ENCODE results near the gene IMMT. TPM values are rescaled to one million over a fixed set of nuclear protein-coding genes. Genes with fewer than 3 reads are reported as not detected.

Gene IMMT
- total and polyA plus RNA-seq, 2 experiments from 2014 or later: 71.0 to 96.7 TPM

DNA sequence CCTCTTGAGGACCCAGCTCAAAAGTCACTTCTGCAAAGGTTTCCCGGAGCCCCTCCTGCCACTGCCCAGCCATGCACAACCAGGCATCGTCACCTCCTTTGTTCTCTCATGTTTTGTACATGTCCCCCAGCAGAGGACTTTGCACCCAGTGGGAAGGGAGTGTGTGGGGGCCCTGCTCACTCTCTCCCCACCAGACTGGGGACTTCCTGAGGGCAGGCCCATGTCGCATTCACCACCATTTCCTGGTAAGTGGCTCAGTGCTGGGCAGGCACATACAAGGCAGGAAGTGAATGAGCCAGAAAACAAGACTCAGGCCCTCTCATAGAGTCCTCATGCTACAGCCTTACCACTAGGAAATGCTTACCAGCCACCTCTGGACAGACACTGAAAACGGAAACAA is 22.9 kb upstream of the IMMT start:
- peaks cover 9% of the 10 kb centered on the region; the same call in 2 of the 3 replicates for H3K36me3 Mint-ChIP-seq (ENCODE audit: low read depth)
- peaks cover 11% of the 10 kb centered on the region for H3K27me3 Mint-ChIP-seq (ENCODE audit: insufficient read depth, low read depth, poor library complexity)
- H2AFZ ChIP-seq: no peak overlapping the region
- ATAC-seq: no peak
- no peak overlapping the region for H3K27ac Mint-ChIP-seq
- no peaks in the 10 kb centered on the region for H3K27me3 ChIP-seq (ENCODE audit: insufficient read depth)
- peaks cover 22% of the 10 kb centered on the region for H3K4me1 Mint-ChIP-seq
- no peak for DNase-seq (ENCODE audit: low spot score)
- H3K79me2 ChIP-seq (replicated peaks; ENCODE audit: insufficient read depth): no peaks in the 10 kb centered on the region
- H3K9me2 ChIP-seq (ENCODE audit: insufficient read depth): no peaks in the 10 kb centered on the region
- no peaks in the 10 kb centered on the region for H3K9me3 Mint-ChIP-seq
- no peaks in the 10 kb centered on the region; the same call in 1 of the 2 replicates for H3K36me3 ChIP-seq (ENCODE audit: insufficient read depth)
- TF ChIP-seq ZNF114 (CRISPR knock-in tag; IDR thresholded peaks at IDR 0.05) (no peak), NANOG (IDR thresholded peaks at IDR 0.05; ENCODE audit: borderline replicate concordance) (no peak), JUNB (IDR thresholded peaks at IDR 0.05; ENCODE audit: unreplicated experiment) (no peak), POLR2AphosphoS5 (IDR thresholded peaks at IDR 0.05; ENCODE audit: low read depth) (no peak), STAT1 (IDR thresholded peaks at IDR 0.05; ENCODE audit: unreplicated experiment) (no peak), EZH2phosphoT487 (IDR thresholded peaks at IDR 0.05; ENCODE audit: unreplicated experiment) (no peak), ZNF331 (CRISPR knock-in tag; IDR thresholded peaks at IDR 0.05; ENCODE audit: low read depth) (no peak), CREB1 (CRISPR knock-in tag; IDR thresholded peaks at IDR 0.05; ENCODE audit: low read depth) (no peak), EZH2 (IDR thresholded peaks at IDR 0.05; ENCODE audit: low read depth, unreplicated experiment) (no peak)
- TF ChIP-seq, protein P1, sequence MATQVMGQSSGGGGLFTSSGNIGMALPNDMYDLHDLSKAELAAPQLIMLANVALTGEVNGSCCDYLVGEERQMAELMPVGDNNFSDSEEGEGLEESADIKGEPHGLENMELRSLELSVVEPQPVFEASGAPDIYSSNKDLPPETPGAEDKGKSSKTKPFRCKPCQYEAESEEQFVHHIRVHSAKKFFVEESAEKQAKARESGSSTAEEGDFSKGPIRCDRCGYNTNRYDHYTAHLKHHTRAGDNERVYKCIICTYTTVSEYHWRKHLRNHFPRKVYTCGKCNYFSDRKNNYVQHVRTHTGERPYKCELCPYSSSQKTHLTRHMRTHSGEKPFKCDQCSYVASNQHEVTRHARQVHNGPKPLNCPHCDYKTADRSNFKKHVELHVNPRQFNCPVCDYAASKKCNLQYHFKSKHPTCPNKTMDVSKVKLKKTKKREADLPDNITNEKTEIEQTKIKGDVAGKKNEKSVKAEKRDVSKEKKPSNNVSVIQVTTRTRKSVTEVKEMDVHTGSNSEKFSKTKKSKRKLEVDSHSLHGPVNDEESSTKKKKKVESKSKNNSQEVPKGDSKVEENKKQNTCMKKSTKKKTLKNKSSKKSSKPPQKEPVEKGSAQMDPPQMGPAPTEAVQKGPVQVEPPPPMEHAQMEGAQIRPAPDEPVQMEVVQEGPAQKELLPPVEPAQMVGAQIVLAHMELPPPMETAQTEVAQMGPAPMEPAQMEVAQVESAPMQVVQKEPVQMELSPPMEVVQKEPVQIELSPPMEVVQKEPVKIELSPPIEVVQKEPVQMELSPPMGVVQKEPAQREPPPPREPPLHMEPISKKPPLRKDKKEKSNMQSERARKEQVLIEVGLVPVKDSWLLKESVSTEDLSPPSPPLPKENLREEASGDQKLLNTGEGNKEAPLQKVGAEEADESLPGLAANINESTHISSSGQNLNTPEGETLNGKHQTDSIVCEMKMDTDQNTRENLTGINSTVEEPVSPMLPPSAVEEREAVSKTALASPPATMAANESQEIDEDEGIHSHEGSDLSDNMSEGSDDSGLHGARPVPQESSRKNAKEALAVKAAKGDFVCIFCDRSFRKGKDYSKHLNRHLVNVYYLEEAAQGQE (IDR thresholded peaks at IDR 0.05; ENCODE audit: unreplicated experiment): no peak
- TF ChIP-seq, protein P2, sequence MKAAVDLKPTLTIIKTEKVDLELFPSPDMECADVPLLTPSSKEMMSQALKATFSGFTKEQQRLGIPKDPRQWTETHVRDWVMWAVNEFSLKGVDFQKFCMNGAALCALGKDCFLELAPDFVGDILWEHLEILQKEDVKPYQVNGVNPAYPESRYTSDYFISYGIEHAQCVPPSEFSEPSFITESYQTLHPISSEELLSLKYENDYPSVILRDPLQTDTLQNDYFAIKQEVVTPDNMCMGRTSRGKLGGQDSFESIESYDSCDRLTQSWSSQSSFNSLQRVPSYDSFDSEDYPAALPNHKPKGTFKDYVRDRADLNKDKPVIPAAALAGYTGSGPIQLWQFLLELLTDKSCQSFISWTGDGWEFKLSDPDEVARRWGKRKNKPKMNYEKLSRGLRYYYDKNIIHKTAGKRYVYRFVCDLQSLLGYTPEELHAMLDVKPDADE (IDR thresholded peaks at IDR 0.05): no peak
- TF ChIP-seq, protein P3, sequence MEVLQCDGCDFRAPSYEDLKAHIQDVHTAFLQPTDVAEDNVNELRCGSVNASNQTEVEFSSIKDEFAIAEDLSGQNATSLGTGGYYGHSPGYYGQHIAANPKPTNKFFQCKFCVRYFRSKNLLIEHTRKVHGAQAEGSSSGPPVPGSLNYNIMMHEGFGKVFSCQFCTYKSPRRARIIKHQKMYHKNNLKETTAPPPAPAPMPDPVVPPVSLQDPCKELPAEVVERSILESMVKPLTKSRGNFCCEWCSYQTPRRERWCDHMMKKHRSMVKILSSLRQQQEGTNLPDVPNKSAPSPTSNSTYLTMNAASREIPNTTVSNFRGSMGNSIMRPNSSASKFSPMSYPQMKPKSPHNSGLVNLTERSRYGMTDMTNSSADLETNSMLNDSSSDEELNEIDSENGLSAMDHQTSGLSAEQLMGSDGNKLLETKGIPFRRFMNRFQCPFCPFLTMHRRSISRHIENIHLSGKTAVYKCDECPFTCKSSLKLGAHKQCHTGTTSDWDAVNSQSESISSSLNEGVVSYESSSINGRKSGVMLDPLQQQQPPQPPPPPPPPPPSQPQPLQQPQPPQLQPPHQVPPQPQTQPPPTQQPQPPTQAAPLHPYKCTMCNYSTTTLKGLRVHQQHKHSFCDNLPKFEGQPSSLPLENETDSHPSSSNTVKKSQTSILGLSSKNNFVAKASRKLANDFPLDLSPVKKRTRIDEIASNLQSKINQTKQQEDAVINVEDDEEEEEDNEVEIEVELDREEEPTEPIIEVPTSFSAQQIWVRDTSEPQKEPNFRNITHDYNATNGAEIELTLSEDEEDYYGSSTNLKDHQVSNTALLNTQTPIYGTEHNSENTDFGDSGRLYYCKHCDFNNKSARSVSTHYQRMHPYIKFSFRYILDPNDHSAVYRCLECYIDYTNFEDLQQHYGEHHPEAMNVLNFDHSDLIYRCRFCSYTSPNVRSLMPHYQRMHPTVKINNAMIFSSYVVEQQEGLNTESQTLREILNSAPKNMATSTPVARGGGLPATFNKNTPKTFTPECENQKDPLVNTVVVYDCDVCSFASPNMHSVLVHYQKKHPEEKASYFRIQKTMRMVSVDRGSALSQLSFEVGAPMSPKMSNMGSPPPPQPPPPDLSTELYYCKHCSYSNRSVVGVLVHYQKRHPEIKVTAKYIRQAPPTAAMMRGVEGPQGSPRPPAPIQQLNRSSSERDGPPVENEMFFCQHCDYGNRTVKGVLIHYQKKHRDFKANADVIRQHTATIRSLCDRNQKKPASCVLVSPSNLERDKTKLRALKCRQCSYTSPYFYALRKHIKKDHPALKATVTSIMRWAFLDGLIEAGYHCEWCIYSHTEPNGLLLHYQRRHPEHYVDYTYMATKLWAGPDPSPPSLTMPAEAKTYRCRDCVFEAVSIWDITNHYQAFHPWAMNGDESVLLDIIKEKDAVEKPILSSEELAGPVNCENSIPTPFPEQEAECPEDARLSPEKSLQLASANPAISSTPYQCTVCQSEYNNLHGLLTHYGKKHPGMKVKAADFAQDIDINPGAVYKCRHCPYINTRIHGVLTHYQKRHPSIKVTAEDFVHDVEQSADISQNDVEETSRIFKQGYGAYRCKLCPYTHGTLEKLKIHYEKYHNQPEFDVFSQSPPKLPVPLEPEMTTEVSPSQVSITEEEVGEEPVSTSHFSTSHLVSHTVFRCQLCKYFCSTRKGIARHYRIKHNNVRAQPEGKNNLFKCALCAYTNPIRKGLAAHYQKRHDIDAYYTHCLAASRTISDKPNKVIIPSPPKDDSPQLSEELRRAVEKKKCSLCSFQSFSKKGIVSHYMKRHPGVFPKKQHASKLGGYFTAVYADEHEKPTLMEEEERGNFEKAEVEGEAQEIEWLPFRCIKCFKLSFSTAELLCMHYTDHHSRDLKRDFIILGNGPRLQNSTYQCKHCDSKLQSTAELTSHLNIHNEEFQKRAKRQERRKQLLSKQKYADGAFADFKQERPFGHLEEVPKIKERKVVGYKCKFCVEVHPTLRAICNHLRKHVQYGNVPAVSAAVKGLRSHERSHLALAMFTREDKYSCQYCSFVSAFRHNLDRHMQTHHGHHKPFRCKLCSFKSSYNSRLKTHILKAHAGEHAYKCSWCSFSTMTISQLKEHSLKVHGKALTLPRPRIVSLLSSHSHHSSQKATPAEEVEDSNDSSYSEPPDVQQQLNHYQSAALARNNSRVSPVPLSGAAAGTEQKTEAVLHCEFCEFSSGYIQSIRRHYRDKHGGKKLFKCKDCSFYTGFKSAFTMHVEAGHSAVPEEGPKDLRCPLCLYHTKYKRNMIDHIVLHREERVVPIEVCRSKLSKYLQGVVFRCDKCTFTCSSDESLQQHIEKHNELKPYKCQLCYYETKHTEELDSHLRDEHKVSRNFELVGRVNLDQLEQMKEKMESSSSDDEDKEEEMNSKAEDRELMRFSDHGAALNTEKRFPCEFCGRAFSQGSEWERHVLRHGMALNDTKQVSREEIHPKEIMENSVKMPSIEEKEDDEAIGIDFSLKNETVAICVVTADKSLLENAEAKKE (CRISPR knock-in tag; IDR thresholded peaks at IDR 0.05): no peak
- TF ChIP-seq, protein P4, sequence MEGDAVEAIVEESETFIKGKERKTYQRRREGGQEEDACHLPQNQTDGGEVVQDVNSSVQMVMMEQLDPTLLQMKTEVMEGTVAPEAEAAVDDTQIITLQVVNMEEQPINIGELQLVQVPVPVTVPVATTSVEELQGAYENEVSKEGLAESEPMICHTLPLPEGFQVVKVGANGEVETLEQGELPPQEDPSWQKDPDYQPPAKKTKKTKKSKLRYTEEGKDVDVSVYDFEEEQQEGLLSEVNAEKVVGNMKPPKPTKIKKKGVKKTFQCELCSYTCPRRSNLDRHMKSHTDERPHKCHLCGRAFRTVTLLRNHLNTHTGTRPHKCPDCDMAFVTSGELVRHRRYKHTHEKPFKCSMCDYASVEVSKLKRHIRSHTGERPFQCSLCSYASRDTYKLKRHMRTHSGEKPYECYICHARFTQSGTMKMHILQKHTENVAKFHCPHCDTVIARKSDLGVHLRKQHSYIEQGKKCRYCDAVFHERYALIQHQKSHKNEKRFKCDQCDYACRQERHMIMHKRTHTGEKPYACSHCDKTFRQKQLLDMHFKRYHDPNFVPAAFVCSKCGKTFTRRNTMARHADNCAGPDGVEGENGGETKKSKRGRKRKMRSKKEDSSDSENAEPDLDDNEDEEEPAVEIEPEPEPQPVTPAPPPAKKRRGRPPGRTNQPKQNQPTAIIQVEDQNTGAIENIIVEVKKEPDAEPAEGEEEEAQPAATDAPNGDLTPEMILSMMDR (conservative IDR thresholded peaks at IDR 0.05; ENCODE audit: low read depth in 2 of 2): no peak
- 0 out of 2 replicates have a peak, but pooled peaks cover 2% of the 10 kb centered on the region for H3F3A ChIP-seq (replicated peaks; ENCODE audit: low read depth)
- no peaks in the 10 kb centered on the region for H4K20me1 ChIP-seq (replicated peaks; ENCODE audit: insufficient read depth)
- H3K27ac ChIP-seq (ENCODE audit: low read depth): no peak overlapping the region
- no peak overlapping the region for H3K4me2 ChIP-seq
- no peaks in the 10 kb centered on the region for H3K4me1 ChIP-seq (ENCODE audit: insufficient read depth)
- H3K4me3 Mint-ChIP-seq: no peak overlapping the region
- no peak overlapping the region for H3K4me3 ChIP-seq
